GM23338 (cell line): ENCODE data around the gene SMYD3. TPM values are rescaled to one million over a fixed set of nuclear protein-coding genes. Genes with fewer than 3 reads are reported as not detected.
A peak's percentile ranks its signal among the peaks of the same experiment; 100 is the strongest.

ENCODE experiments used
- ATAC-seq: fragments of 200-7000 bp; cut with Tn5 transposase; 3 replicates; pipeline ENCODE4 v1.9.1; 2020
- DNase-seq: peaks from one replicate; pipeline ENCODE4 v3.0.0-alpha.2; 2015; ENCODE audit warnings: low spot score
- H2AFZ ChIP-seq: fragments of 200-600 bp; sonication (generic); 2 replicates; pipeline ENCODE4 v1.8.0; 2016; ENCODE audit warnings: antibody characterized with exemption, mild to moderate bottlenecking, moderate library complexity
- H3F3A ChIP-seq: fragments of 200-600 bp; sonication (generic); replicated peaks from 2 replicates; pipeline ENCODE4 v1.8.0; 2017; ENCODE audit warnings: antibody characterized with exemption, mixed run types, low read depth
- H3K27ac ChIP-seq: fragments of 200-600 bp; sonication (generic); 2 replicates; pipeline ENCODE4 v1.6.1; 2016; ENCODE audit warnings: low read depth
- H3K27me3 ChIP-seq: fragments of 200-600 bp; sonication (generic); 2 replicates; pipeline ENCODE4 v1.8.0; 2016; ENCODE audit warnings: mild to moderate bottlenecking, mixed run types, moderate library complexity; ENCODE audit not compliant: insufficient read depth
- H3K36me3 ChIP-seq: fragments of 200-600 bp; sonication (generic); 2 replicates; pipeline ENCODE4 v1.8.0; 2016; ENCODE audit warnings: mild to moderate bottlenecking; ENCODE audit not compliant: insufficient read depth
- H3K4me1 ChIP-seq: fragments of 200-600 bp; sonication (generic); 2 replicates; pipeline ENCODE4 v1.8.0; 2016; ENCODE audit warnings: mild to moderate bottlenecking, moderate library complexity; ENCODE audit not compliant: insufficient read depth
- H3K4me2 ChIP-seq: fragments of 200-600 bp; sonication (generic); 2 replicates; pipeline ENCODE4 v1.7.1; 2017; ENCODE audit warnings: mixed run types
- H3K4me3 ChIP-seq: fragments of 200-600 bp; sonication (generic); 2 replicates; pipeline ENCODE4 v1.6.1; 2016; ENCODE audit warnings: mixed run types
- H3K79me2 ChIP-seq: fragments of 200-600 bp; sonication (generic); replicated peaks from 2 replicates; pipeline ENCODE4 v1.8.0; 2017; ENCODE audit warnings: mild to moderate bottlenecking; ENCODE audit not compliant: insufficient read depth
- H3K9me2 ChIP-seq: fragments of 200-600 bp; sonication (generic); 2 replicates; pipeline ENCODE4 v1.8.0; 2017; ENCODE audit not compliant: insufficient read depth
- H4K20me1 ChIP-seq: fragments of 200-600 bp; sonication (generic); replicated peaks from 2 replicates; pipeline ENCODE4 v1.8.0; 2017; ENCODE audit warnings: mild to moderate bottlenecking; ENCODE audit not compliant: insufficient read depth
- H3K27ac Mint-ChIP-seq: 2 replicates; pipeline ENCODE4 v1.8.0; 2020; ENCODE audit warnings: inconsistent platforms, mild to moderate bottlenecking, moderate library complexity, mixed read lengths
- H3K27me3 Mint-ChIP-seq: 3 replicates; pipeline ENCODE4 v1.8.0; 2022; ENCODE audit warnings: low read depth, mild to moderate bottlenecking, moderate library complexity, mixed read lengths, inconsistent platforms; ENCODE audit not compliant: insufficient read depth, poor library complexity
- H3K36me3 Mint-ChIP-seq: 3 replicates; pipeline ENCODE4 v1.8.0; 2021; ENCODE audit warnings: low read depth, mild to moderate bottlenecking, inconsistent platforms, moderate library complexity, mixed read lengths
- H3K4me1 Mint-ChIP-seq: 3 replicates; pipeline ENCODE4 v1.8.0; 2020; ENCODE audit warnings: mild to moderate bottlenecking, inconsistent platforms, mixed read lengths
- H3K4me3 Mint-ChIP-seq: 3 replicates; pipeline ENCODE4 v1.8.0; 2021; ENCODE audit warnings: moderate library complexity, mild to moderate bottlenecking, inconsistent platforms, mixed read lengths
- H3K9me3 Mint-ChIP-seq: 3 replicates; pipeline ENCODE4 v1.8.0; 2020; ENCODE audit warnings: moderate library complexity, mild to moderate bottlenecking, inconsistent platforms, mixed read lengths
- CREB1 ChIP-seq: fragments of 250-450 bp; sonication (Bioruptor Pico); IDR thresholded peaks from 2 replicates; pipeline ENCODE4 v1.5.0; 2020; ENCODE audit warnings: low read depth, mild to moderate bottlenecking, moderate library complexity
- CTCF ChIP-seq, 2 experiments: fragments of 200-600 bp in 1 of 2; sonication (generic) in 1 of 2; conservative IDR thresholded peaks; 2 replicates each; pipeline versions ENCODE4 v1.5.1 to v1.6.1; 2016 to 2017; ENCODE audit warnings: antibody characterized with exemption in 2 of 2, low read depth in 2 of 2, mild to moderate bottlenecking in 2 of 2, moderate library complexity in 1 of 2
- EZH2phosphoT487 ChIP-seq: fragments of 200-600 bp; sonication (generic); IDR thresholded peaks from one replicate; pipeline ENCODE4 v1.8.1; 2018; ENCODE audit warnings: antibody characterized with exemption; ENCODE audit not compliant: unreplicated experiment
- JUNB ChIP-seq: IDR thresholded peaks from one replicate; pipeline ENCODE4 v1.6.1; 2016; ENCODE audit warnings: antibody characterized with exemption; ENCODE audit not compliant: unreplicated experiment
- NANOG ChIP-seq: IDR thresholded peaks from 2 replicates; pipeline ENCODE4 v1.6.1; 2016; ENCODE audit warnings: antibody characterized with exemption, borderline replicate concordance
- POLR2AphosphoS5 ChIP-seq: IDR thresholded peaks from 2 replicates; pipeline ENCODE4 v1.6.1; 2016; ENCODE audit warnings: antibody characterized with exemption, low read depth
- REST ChIP-seq: IDR thresholded peaks from one replicate; pipeline ENCODE4 v1.6.1; 2018; ENCODE audit warnings: antibody characterized with exemption; ENCODE audit not compliant: unreplicated experiment
- STAT1 ChIP-seq: IDR thresholded peaks from one replicate; pipeline ENCODE4 v1.6.1; 2016; ENCODE audit warnings: antibody characterized with exemption; ENCODE audit not compliant: unreplicated experiment
- ZNF114 ChIP-seq: fragments of 250-450 bp; sonication (Bioruptor Pico); IDR thresholded peaks from 2 replicates; pipeline ENCODE4 v1.5.0; 2020; ENCODE audit warnings: mild to moderate bottlenecking, moderate library complexity
- ZNF331 ChIP-seq: fragments of 250-450 bp; sonication (Bioruptor Pico); IDR thresholded peaks from 2 replicates; pipeline ENCODE4 v1.5.0; 2020; ENCODE audit warnings: low read depth, mild to moderate bottlenecking, moderate library complexity
- polyA plus RNA-seq: library from polyadenylated mRNA; unstranded; fragments of >200 nt; fragmentation: Nextera tagmentation; extraction: Ambion mirVana; gene quantifications from 2 replicates; pipeline ENCODE4 v1.2.1, GENCODE V29; 2016
- total RNA-seq: library from RNA; depleted of rRNA; stranded (reverse); fragments of >200 nt; shearing (Covaris generic); gene quantifications from 2 replicates; pipeline ENCODE4 v1.2.3, GENCODE V29; 2014
- TF ChIP-seq, protein P1 (sequence below): IDR thresholded peaks from 2 replicates; pipeline ENCODE4 v1.6.1; 2016; ENCODE audit warnings: antibody characterized with exemption

Gene SMYD3
- total and polyA plus RNA-seq, 2 experiments from 2014 or later, result 31.8 to 34.4 TPM

- DNase-seq, result no peak
- no peaks in the 10 kb centered on the region for H4K20me1 ChIP-seq
- no peaks in the 10 kb centered on the region for H3K9me2 ChIP-seq
- H3F3A ChIP-seq, result no peaks in the 10 kb centered on the region
- peaks cover 17% of the 10 kb centered on the region for H3K4me1 ChIP-seq
- H3K27me3 ChIP-seq, result no peaks in the 10 kb centered on the region
- no peaks in the 10 kb centered on the region for H3K79me2 ChIP-seq
- Mint-ChIP-seq H3K27ac (no peak overlapping the region), H3K4me1 (peaks cover 22% of the 10 kb centered on the region), H3K27me3 (no peaks in the 10 kb centered on the region), H3K36me3 (no peaks in the 10 kb centered on the region), H3K9me3 (no peaks in the 10 kb centered on the region; the same call in 2 of the 3 replicates), H3K4me3 (no peak overlapping the region)
- H3K4me2 ChIP-seq, result no peak overlapping the region
- H2AFZ ChIP-seq, result no peak overlapping the region
- H3K36me3 ChIP-seq, result no peaks in the 10 kb centered on the region
- ATAC-seq, result no peak
- no peak overlapping the region for H3K27ac ChIP-seq
- no peak overlapping the region for H3K4me3 ChIP-seq
- TF ChIP-seq EZH2phosphoT487 (no peak), NANOG (no peak), JUNB (no peak)
Observed at GRCh38 chr1:246265481-246265880, 241.6 kb downstream of the SMYD3 start.

DNA sequence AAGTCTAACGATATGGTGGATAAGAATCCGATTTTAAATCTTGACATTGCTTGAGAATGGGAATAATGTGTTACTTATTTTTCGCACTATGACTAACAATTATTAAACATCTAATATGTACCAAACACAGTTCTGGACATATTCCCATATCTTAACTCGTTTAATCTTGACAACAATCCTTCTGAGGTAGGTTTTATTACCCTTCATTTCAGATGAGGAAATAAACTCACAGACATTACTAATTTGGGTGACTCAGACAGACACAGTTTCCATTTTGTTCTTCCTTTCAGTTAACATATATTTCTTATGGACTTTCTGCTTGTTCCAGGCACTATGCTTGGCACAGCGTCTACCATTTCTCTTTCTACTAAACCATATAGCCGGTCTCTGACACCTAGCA lies 244.8 kb downstream of the SMYD3 start:
- Mint-ChIP-seq H3K4me1 (peaks cover 12% of the 10 kb centered on the region), H3K4me3 (no peak overlapping the region), H3K9me3 (peaks cover 9% of the 10 kb centered on the region; the same call in 2 of the 3 replicates), H3K36me3 (peaks cover 2% of the 10 kb centered on the region; the same call in 1 of the 3 replicates), H3K27ac (no peak overlapping the region), H3K27me3 (no peaks in the 10 kb centered on the region)
- Histone ChIP-seq H3K4me2 (no peak overlapping the region), H3K4me3 (no peak overlapping the region), H3K9me2 (no peaks in the 10 kb centered on the region), H3K79me2 (no peaks in the 10 kb centered on the region), H3F3A (no peaks in the 10 kb centered on the region), H3K36me3 (no peaks in the 10 kb centered on the region), H4K20me1 (no peaks in the 10 kb centered on the region), H3K27ac (no peak overlapping the region), H3K27me3 (no peaks in the 10 kb centered on the region), H3K4me1 (peaks cover 10% of the 10 kb centered on the region; the same call in 1 of the 2 replicates), H2AFZ (no peak overlapping the region)
- TF ChIP-seq ZNF114 (no peak), REST (no peak)
- DNase-seq, result no peak
- ATAC-seq, result no peak

DNA sequence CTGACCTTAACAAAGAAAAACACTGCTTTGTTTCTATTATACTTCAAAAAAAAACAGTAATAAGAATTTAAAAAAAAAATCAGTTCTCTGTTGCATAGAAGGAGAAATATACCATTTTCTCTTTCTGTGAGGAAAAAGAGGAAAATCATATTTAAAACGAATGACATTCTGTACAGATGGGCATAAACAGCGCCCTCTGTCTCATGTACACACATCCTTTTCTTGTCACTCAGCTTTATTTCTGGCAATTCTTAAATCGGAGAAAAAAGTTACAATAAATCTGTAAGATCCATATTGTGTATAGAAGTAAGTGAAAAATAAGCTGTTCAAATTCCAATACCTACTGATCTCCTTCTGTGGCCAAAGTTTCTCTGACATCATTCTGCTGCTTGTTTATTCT lies 245.4 kb downstream of the SMYD3 start:
- H3K4me1 ChIP-seq, result peaks cover 10% of the 10 kb centered on the region; the same call in 1 of the 2 replicates
- H4K20me1 ChIP-seq, result no peaks in the 10 kb centered on the region
- no peaks in the 10 kb centered on the region for H3K27me3 Mint-ChIP-seq
- H3K4me3 ChIP-seq, result no peak overlapping the region
- DNase-seq, result no peak
- no peak overlapping the region for H3K4me2 ChIP-seq
- no peak overlapping the region for H3K4me3 Mint-ChIP-seq
- no peak overlapping the region for H3K27ac Mint-ChIP-seq
- H3K36me3 ChIP-seq, result no peaks in the 10 kb centered on the region
- no peak overlapping the region for H3K27ac ChIP-seq
- TF ChIP-seq STAT1, result no peak
- TF ChIP-seq POLR2AphosphoS5, result no peak
- no peak for TF ChIP-seq CREB1 (CRISPR knock-in tag)
- TF ChIP-seq, protein P1, sequence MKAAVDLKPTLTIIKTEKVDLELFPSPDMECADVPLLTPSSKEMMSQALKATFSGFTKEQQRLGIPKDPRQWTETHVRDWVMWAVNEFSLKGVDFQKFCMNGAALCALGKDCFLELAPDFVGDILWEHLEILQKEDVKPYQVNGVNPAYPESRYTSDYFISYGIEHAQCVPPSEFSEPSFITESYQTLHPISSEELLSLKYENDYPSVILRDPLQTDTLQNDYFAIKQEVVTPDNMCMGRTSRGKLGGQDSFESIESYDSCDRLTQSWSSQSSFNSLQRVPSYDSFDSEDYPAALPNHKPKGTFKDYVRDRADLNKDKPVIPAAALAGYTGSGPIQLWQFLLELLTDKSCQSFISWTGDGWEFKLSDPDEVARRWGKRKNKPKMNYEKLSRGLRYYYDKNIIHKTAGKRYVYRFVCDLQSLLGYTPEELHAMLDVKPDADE, result no peak
- TF ChIP-seq ZNF331, result no peak
- peak; percentile 46 to 49 for TF ChIP-seq CTCF (conservative IDR thresholded peaks at IDR 0.05; ENCODE audit: low read depth in 2 of 2)
- no peak overlapping the region for H2AFZ ChIP-seq
- H3K36me3 Mint-ChIP-seq, result peaks cover 2% of the 10 kb centered on the region; the same call in 1 of the 3 replicates
- peaks cover 9% of the 10 kb centered on the region; the same call in 2 of the 3 replicates for H3K9me3 Mint-ChIP-seq
- no peaks in the 10 kb centered on the region for H3K9me2 ChIP-seq
- H3F3A ChIP-seq, result no peaks in the 10 kb centered on the region
- no peaks in the 10 kb centered on the region for H3K27me3 ChIP-seq
- peaks cover 9% of the 10 kb centered on the region for H3K4me1 Mint-ChIP-seq
- no peak for ATAC-seq
- no peaks in the 10 kb centered on the region for H3K79me2 ChIP-seq
